HepG2 (cell line): ENCODE results near the gene C20orf96. TPM values are rescaled to one million over a fixed set of nuclear protein-coding genes. Genes with fewer than 3 reads are reported as not detected.

Source experiments
- BCL6 ChIP-seq: IDR thresholded peaks from 2 replicates; pipeline ENCODE4 v1.6.1; 2016; ENCODE audit warnings: missing genetic modification reagents, missing compliant biosample characterization
- JUNB ChIP-seq: sonication (generic); formaldehyde crosslinking; IDR thresholded peaks from 2 replicates; pipeline ENCODE4 v1.8.0; 2022; ENCODE audit warnings: missing genetic modification reagents, mild to moderate bottlenecking, borderline replicate concordance
- KDM2A ChIP-seq: sonication (generic); formaldehyde crosslinking; IDR thresholded peaks from 2 replicates; pipeline ENCODE4 v1.4.0; 2020; ENCODE audit warnings: low read depth, missing genetic modification reagents, borderline replicate concordance
- MAF1 ChIP-seq: sonication (generic); formaldehyde crosslinking; IDR thresholded peaks from 2 replicates; pipeline ENCODE4 v1.5.0; 2020; ENCODE audit warnings: missing genetic modification reagents, borderline replicate concordance
- NFYC ChIP-seq: IDR thresholded peaks from 2 replicates; pipeline ENCODE4 v1.6.1; 2016; ENCODE audit warnings: missing genetic modification reagents, missing compliant biosample characterization
- PHF8 ChIP-seq: sonication (generic); formaldehyde crosslinking; IDR thresholded peaks from 2 replicates; pipeline ENCODE4 v1.5.0; 2020; ENCODE audit warnings: missing genetic modification reagents
- RARG ChIP-seq: sonication (generic); formaldehyde crosslinking; IDR thresholded peaks from 2 replicates; pipeline ENCODE4 v1.4.0; 2020; ENCODE audit warnings: low read depth, mild to moderate bottlenecking, missing genetic modification reagents
- RBFOX2 ChIP-seq: fragments of 200-400 bp; formaldehyde crosslinking; IDR thresholded peaks from 2 replicates; pipeline ENCODE4 v1.6.1; 2017; ENCODE audit warnings: low read depth, mild to moderate bottlenecking, low read length
- SRY ChIP-seq: sonication (generic); formaldehyde crosslinking; IDR thresholded peaks from 2 replicates; pipeline ENCODE4 v1.8.0; 2022; ENCODE audit warnings: mild to moderate bottlenecking, missing genetic modification reagents
- TBX3 ChIP-seq: fragments of 450-650 bp; IDR thresholded peaks from 2 replicates; pipeline ENCODE4 v1.6.1; 2017; ENCODE audit warnings: antibody characterized with exemption, mild to moderate bottlenecking, inconsistent platforms, borderline replicate concordance
- ZBTB38 ChIP-seq: sonication (generic); formaldehyde crosslinking; IDR thresholded peaks from 2 replicates; pipeline ENCODE4 v1.5.1; 2020; ENCODE audit warnings: mild to moderate bottlenecking, missing genetic modification reagents
- ZNF224 ChIP-seq: sonication (generic); formaldehyde crosslinking; IDR thresholded peaks from 2 replicates; pipeline ENCODE4 v1.5.0; 2020; ENCODE audit warnings: mild to moderate bottlenecking, missing genetic modification reagents
- ZNF24 ChIP-seq: fragments of 450-650 bp; IDR thresholded peaks from 2 replicates; pipeline ENCODE4 v1.6.1; 2017; ENCODE audit warnings: antibody characterized with exemption, mild to moderate bottlenecking
- ZNF83 ChIP-seq: sonication (generic); formaldehyde crosslinking; IDR thresholded peaks from 2 replicates; pipeline ENCODE4 v1.4.0; 2020; ENCODE audit warnings: missing genetic modification reagents, mild to moderate bottlenecking, borderline replicate concordance
- polyA plus RNA-seq, 8 experiments: library from polyadenylated mRNA; depleted of rRNA in 3 of 8; stranded (reverse) in 7 of 8; unstranded in 1 of 8; fragments of >200 nt; fragmentation: Illumina TruSeq in 4 of 8; extraction: Trizol in 4 of 8; gene quantifications; 2 replicates each; pipeline versions ENCODE4 v1.2.1 to v1.2.3, GENCODE V29; 2011 to 2016; ENCODE audit warnings: low read depth in 4 of 8, missing spikeins in 1 of 8, mixed read lengths in 1 of 8; ENCODE audit not compliant: insufficient read depth in 1 of 8
- total RNA-seq, 5 experiments: library from RNA; depleted of rRNA; stranded (reverse); fragments of >200 nt; fragmentation: Illumina TruSeq; extraction: Trizol; gene quantifications; 2 replicates each; pipeline ENCODE4 v1.2.3, GENCODE V29; 2016; ENCODE audit warnings: low read depth in 1 of 5
- TF ChIP-seq, protein P1 (sequence below): sonication (generic); formaldehyde crosslinking; IDR thresholded peaks from 2 replicates; pipeline ENCODE4 v1.5.1; 2020; ENCODE audit warnings: missing genetic modification reagents, mild to moderate bottlenecking, borderline replicate concordance
- TF ChIP-seq, protein P2 (sequence below): sonication (generic); formaldehyde crosslinking; IDR thresholded peaks from 2 replicates; pipeline ENCODE4 v1.5.0; 2020; ENCODE audit warnings: mild to moderate bottlenecking, missing genetic modification reagents
- TF ChIP-seq, protein P3 (sequence below): IDR thresholded peaks from 2 replicates; pipeline ENCODE4 v1.6.1; 2016; ENCODE audit warnings: missing compliant biosample characterization, missing genetic modification reagents, borderline replicate concordance
- TF ChIP-seq, protein P4 (sequence below): sonication (generic); formaldehyde crosslinking; IDR thresholded peaks from 2 replicates; pipeline ENCODE4 v1.4.0; 2020; ENCODE audit warnings: missing genetic modification reagents, borderline replicate concordance
- TF ChIP-seq, protein P5 (sequence below): sonication (generic); formaldehyde crosslinking; IDR thresholded peaks from 2 replicates; pipeline ENCODE4 v1.8.0; 2022; ENCODE audit warnings: mild to moderate bottlenecking, missing genetic modification reagents, moderate library complexity
- TF ChIP-seq, protein P6 (sequence below): sonication (generic); formaldehyde crosslinking; IDR thresholded peaks from 2 replicates; pipeline ENCODE4 v1.4.0; 2020; ENCODE audit warnings: missing genetic modification reagents; ENCODE audit errors: not compliant biosample characterization

Gene C20orf96
- total and polyA plus RNA-seq, 2 of the 13 experiments (the other 11 are each of a cell fraction or from before 2014, with no cell fraction given) = 3.8 to 20.6 TPM

DNA sequence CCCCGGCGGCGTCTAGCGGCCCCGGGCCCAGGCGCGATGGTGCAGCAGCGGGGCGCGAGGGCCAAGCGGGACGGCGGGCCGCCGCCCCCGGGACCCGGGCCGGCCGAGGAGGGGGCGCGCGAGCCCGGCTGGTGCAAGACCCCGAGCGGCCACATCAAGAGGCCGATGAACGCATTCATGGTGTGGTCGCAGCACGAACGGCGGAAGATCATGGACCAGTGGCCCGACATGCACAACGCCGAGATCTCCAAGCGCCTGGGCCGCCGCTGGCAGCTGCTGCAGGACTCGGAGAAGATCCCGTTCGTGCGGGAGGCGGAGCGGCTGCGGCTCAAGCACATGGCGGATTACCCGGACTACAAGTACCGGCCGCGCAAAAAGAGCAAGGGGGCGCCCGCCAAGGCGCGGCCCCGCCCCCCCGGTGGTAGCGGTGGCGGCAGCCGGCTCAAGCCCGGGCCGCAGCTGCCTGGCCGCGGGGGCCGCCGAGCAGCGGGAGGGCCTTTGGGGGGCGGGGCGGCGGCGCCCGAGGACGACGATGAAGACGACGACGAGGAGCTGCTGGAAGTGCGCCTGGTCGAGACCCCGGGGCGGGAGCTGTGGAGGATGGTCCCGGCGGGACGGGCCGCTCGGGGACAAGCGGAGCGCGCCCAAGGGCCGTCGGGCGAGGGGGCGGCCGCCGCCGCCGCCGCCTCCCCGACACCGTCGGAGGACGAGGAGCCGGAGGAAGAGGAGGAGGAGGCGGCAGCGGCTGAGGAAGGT lies 35.5 kb upstream of the C20orf96 start (continued):
- TF ChIP-seq, protein P1, sequence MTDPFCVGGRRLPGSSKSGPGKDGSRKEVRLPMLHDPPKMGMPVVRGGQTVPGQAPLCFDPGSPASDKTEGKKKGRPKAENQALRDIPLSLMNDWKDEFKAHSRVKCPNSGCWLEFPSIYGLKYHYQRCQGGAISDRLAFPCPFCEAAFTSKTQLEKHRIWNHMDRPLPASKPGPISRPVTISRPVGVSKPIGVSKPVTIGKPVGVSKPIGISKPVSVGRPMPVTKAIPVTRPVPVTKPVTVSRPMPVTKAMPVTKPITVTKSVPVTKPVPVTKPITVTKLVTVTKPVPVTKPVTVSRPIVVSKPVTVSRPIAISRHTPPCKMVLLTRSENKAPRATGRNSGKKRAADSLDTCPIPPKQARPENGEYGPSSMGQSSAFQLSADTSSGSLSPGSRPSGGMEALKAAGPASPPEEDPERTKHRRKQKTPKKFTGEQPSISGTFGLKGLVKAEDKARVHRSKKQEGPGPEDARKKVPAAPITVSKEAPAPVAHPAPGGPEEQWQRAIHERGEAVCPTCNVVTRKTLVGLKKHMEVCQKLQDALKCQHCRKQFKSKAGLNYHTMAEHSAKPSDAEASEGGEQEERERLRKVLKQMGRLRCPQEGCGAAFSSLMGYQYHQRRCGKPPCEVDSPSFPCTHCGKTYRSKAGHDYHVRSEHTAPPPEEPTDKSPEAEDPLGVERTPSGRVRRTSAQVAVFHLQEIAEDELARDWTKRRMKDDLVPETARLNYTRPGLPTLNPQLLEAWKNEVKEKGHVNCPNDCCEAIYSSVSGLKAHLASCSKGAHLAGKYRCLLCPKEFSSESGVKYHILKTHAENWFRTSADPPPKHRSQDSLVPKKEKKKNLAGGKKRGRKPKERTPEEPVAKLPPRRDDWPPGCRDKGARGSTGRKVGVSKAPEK (CRISPR knock-in tag) = no peak
- TF ChIP-seq RARG (CRISPR knock-in tag) = no peak; the same call in 1 of the 2 replicates
- no peak; the same call in 1 of the 2 replicates for TF ChIP-seq MAF1 (CRISPR knock-in tag)
- peak; percentile 60 for TF ChIP-seq KDM2A (CRISPR knock-in tag)
- TF ChIP-seq ZNF24 = no peak
- TF ChIP-seq, protein P2, sequence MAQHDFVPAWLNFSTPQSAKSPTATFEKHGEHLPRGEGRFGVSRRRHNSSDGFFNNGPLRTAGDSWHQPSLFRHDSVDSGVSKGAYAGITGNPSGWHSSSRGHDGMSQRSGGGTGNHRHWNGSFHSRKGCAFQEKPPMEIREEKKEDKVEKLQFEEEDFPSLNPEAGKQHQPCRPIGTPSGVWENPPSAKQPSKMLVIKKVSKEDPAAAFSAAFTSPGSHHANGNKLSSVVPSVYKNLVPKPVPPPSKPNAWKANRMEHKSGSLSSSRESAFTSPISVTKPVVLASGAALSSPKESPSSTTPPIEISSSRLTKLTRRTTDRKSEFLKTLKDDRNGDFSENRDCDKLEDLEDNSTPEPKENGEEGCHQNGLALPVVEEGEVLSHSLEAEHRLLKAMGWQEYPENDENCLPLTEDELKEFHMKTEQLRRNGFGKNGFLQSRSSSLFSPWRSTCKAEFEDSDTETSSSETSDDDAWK = no peak
- TF ChIP-seq ZBTB38 (CRISPR knock-in tag) = no peak
- TF ChIP-seq ZNF83 (CRISPR knock-in tag) = no peak
- TF ChIP-seq, protein P3, sequence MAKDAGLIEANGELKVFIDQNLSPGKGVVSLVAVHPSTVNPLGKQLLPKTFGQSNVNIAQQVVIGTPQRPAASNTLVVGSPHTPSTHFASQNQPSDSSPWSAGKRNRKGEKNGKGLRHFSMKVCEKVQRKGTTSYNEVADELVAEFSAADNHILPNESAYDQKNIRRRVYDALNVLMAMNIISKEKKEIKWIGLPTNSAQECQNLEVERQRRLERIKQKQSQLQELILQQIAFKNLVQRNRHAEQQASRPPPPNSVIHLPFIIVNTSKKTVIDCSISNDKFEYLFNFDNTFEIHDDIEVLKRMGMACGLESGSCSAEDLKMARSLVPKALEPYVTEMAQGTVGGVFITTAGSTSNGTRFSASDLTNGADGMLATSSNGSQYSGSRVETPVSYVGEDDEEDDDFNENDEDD (CRISPR knock-in tag) = no peak; the same call in 1 of the 2 replicates
- no peak; the same call in 1 of the 2 replicates for TF ChIP-seq SRY
- TF ChIP-seq TBX3 = no peak
- TF ChIP-seq, protein P4, sequence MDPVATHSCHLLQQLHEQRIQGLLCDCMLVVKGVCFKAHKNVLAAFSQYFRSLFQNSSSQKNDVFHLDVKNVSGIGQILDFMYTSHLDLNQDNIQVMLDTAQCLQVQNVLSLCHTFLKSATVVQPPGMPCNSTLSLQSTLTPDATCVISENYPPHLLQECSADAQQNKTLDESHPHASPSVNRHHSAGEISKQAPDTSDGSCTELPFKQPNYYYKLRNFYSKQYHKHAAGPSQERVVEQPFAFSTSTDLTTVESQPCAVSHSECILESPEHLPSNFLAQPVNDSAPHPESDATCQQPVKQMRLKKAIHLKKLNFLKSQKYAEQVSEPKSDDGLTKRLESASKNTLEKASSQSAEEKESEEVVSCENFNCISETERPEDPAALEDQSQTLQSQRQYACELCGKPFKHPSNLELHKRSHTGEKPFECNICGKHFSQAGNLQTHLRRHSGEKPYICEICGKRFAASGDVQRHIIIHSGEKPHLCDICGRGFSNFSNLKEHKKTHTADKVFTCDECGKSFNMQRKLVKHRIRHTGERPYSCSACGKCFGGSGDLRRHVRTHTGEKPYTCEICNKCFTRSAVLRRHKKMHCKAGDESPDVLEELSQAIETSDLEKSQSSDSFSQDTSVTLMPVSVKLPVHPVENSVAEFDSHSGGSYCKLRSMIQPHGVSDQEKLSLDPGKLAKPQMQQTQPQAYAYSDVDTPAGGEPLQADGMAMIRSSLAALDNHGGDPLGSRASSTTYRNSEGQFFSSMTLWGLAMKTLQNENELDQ (CRISPR knock-in tag) = no peak
- TF ChIP-seq JUNB (CRISPR knock-in tag) = no peak
- TF ChIP-seq ZNF224 (CRISPR knock-in tag) = no peak
- TF ChIP-seq, protein P5, sequence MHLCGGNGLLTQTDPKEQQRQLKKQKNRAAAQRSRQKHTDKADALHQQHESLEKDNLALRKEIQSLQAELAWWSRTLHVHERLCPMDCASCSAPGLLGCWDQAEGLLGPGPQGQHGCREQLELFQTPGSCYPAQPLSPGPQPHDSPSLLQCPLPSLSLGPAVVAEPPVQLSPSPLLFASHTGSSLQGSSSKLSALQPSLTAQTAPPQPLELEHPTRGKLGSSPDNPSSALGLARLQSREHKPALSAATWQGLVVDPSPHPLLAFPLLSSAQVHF (CRISPR knock-in tag) = no peak; the same call in 1 of the 2 replicates
- TF ChIP-seq RBFOX2 = peak; percentile 41; the same call in 1 of the 2 replicates
- TF ChIP-seq, protein P6, sequence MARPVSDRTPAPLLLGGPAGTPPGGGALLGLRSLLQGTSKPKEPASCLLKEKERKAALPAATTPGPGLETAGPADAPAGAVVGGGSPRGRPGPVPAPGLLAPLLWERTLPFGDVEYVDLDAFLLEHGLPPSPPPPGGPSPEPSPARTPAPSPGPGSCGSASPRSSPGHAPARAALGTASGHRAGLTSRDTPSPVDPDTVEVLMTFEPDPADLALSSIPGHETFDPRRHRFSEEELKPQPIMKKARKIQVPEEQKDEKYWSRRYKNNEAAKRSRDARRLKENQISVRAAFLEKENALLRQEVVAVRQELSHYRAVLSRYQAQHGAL (CRISPR knock-in tag) = no peak
- no peak; the same call in 1 of the 2 replicates for TF ChIP-seq BCL6 (CRISPR knock-in tag)
- peak; percentile 61 for TF ChIP-seq PHF8
- TF ChIP-seq NFYC = no peak
